MM.1S (cell line): ENCODE measurements around the gene MRPS33.

ENCODE experiments used
- DNase-seq: peaks from one replicate; pipeline ENCODE4 v3.0.0-alpha.2; 2015
- H2AFZ ChIP-seq: fragments of 300-600 bp; sonication (generic); 2 replicates; pipeline ENCODE4 v1.6.0; 2016; ENCODE audit warnings: antibody characterized with exemption, low read length
- H3F3A ChIP-seq: fragments of 300-600 bp; sonication (generic); 2 replicates; pipeline ENCODE4 v1.6.1; 2016; ENCODE audit warnings: mild to moderate bottlenecking, antibody characterized with exemption, low read length, moderate library complexity, mixed read lengths; ENCODE audit not compliant: insufficient read depth
- H3K27ac ChIP-seq: fragments of 300-600 bp; sonication (generic); 2 replicates; pipeline ENCODE4 v1.5.1; 2016; ENCODE audit warnings: mild to moderate bottlenecking, low read length
- H3K27me3 ChIP-seq: fragments of 300-600 bp; sonication (generic); replicated peaks from 2 replicates; pipeline ENCODE4 v1.6.0; 2016; ENCODE audit warnings: low read length; ENCODE audit not compliant: insufficient read depth
- H3K36me3 ChIP-seq: fragments of 300-600 bp; sonication (generic); replicated peaks from 2 replicates; pipeline ENCODE4 v1.6.1; 2016; ENCODE audit warnings: mild to moderate bottlenecking, low read length, mixed read lengths; ENCODE audit not compliant: insufficient read depth
- H3K4me1 ChIP-seq: fragments of 300-600 bp; sonication (generic); 2 replicates; pipeline ENCODE4 v1.6.1; 2016; ENCODE audit warnings: low read length, mixed read lengths
- H3K4me2 ChIP-seq: fragments of 300-600 bp; sonication (generic); 2 replicates; pipeline ENCODE4 v1.6.0; 2016; ENCODE audit warnings: low read depth, low read length
- H3K4me3 ChIP-seq: fragments of 300-600 bp; sonication (generic); 2 replicates; pipeline ENCODE4 v1.5.1; 2016; ENCODE audit warnings: low read length, mixed read lengths
- H3K79me2 ChIP-seq: fragments of 300-600 bp; sonication (generic); 2 replicates; pipeline ENCODE4 v1.6.1; 2016; ENCODE audit warnings: mixed run types, low read length, mixed read lengths
- H3K9ac ChIP-seq: fragments of 300-600 bp; sonication (generic); 2 replicates; pipeline ENCODE4 v1.6.1; 2016; ENCODE audit warnings: low read length, mixed read lengths
- H3K9me2 ChIP-seq: fragments of 300-600 bp; sonication (generic); replicated peaks from 2 replicates; pipeline ENCODE4 v1.6.1; 2016; ENCODE audit warnings: mild to moderate bottlenecking, low read length, mixed read lengths; ENCODE audit not compliant: insufficient read depth
- H3K9me3 ChIP-seq: fragments of 300-600 bp; sonication (generic); replicated peaks from 2 replicates; pipeline ENCODE4 v1.6.1; 2016; ENCODE audit warnings: mild to moderate bottlenecking, low read length, mixed read lengths; ENCODE audit not compliant: insufficient read depth
- H4K20me1 ChIP-seq: fragments of 300-600 bp; sonication (generic); 2 replicates; pipeline ENCODE4 v1.6.1; 2016; ENCODE audit warnings: mild to moderate bottlenecking, low read length, moderate library complexity, mixed read lengths; ENCODE audit not compliant: insufficient read depth
- CTCF ChIP-seq: fragments of 300-600 bp; sonication (generic); IDR thresholded peaks from 2 replicates; pipeline ENCODE4 v1.5.1; 2016; ENCODE audit warnings: antibody characterized with exemption, low read length, mixed read lengths
- EZH2 ChIP-seq: fragments of 300-600 bp; sonication (generic); optimal IDR thresholded peaks from 2 replicates; pipeline ENCODE3; 2017; ENCODE audit warnings: low read depth, mild to moderate bottlenecking, antibody characterized with exemption, low read length, mixed read lengths
- EZH2phosphoT487 ChIP-seq: fragments of 300-600 bp; sonication (generic); IDR thresholded peaks from 2 replicates; pipeline ENCODE4 v1.6.1; 2018; ENCODE audit warnings: antibody characterized with exemption, low read length

The MRPS33 gene

GRCh38 chr7:141013345-141013715 is 1.4 kb downstream of the MRPS33 start:
- no peaks in the 10 kb centered on the region for H3K9me2 ChIP-seq
- H3K4me3 ChIP-seq = peak overlapping the region; percentile 88
- no peaks in the 10 kb centered on the region for H3K27me3 ChIP-seq
- H3K9me3 ChIP-seq = no peaks in the 10 kb centered on the region
- peak; percentile 63 for DNase-seq
- H3K79me2 ChIP-seq = peaks cover 31% of the 10 kb centered on the region
- H3K9ac ChIP-seq = peak overlapping the region; percentile 88
- H3K4me1 ChIP-seq = peaks cover 13% of the 10 kb centered on the region
- no peaks in the 10 kb centered on the region for H4K20me1 ChIP-seq
- TF ChIP-seq CTCF (no peak), EZH2phosphoT487 (no peak), EZH2 (no peak)
- H2AFZ ChIP-seq = no peak overlapping the region
- H3K36me3 ChIP-seq = peaks cover 6% of the 10 kb centered on the region; the same call in 1 of the 2 replicates
- H3F3A ChIP-seq = peaks cover 22% of the 10 kb centered on the region
- peak overlapping the region; percentile 80 for H3K4me2 ChIP-seq
- H3K27ac ChIP-seq = peak overlapping the region; percentile 72; the same call in 1 of the 2 replicates

GRCh38 chr7:141012696-141013344 is 1.9 kb downstream of the MRPS33 start:
- H3K4me3 ChIP-seq = peak overlapping the region; percentile 88; the same call in 1 of the 2 replicates
- peak overlapping the region; percentile 80 for H3K4me2 ChIP-seq
- H2AFZ ChIP-seq = no peak overlapping the region
- no peaks in the 10 kb centered on the region for H3K27me3 ChIP-seq
- peak overlapping the region; percentile 72; the same call in 1 of the 2 replicates for H3K27ac ChIP-seq
- peaks cover 13% of the 10 kb centered on the region for H3K4me1 ChIP-seq
- H3K9me2 ChIP-seq = no peaks in the 10 kb centered on the region
- peaks cover 22% of the 10 kb centered on the region for H3F3A ChIP-seq
- peaks cover 9% of the 10 kb centered on the region; the same call in 1 of the 2 replicates for H3K36me3 ChIP-seq
- no peak for DNase-seq
- TF ChIP-seq EZH2phosphoT487 (no peak), CTCF (no peak), EZH2 (no peak)
- H3K9ac ChIP-seq = peak overlapping the region; percentile 88; the same call in 1 of the 2 replicates
- H4K20me1 ChIP-seq = no peaks in the 10 kb centered on the region
- peaks cover 31% of the 10 kb centered on the region for H3K79me2 ChIP-seq
- H3K9me3 ChIP-seq = no peaks in the 10 kb centered on the region

- H3K27ac ChIP-seq = peak overlapping the region; percentile 72; the same call in 1 of the 2 replicates
- peaks cover 12% of the 10 kb centered on the region; the same call in 1 of the 2 replicates for H3K36me3 ChIP-seq
- H3K4me3 ChIP-seq = no peak overlapping the region
- H3K4me2 ChIP-seq = no peak overlapping the region
- H4K20me1 ChIP-seq = no peaks in the 10 kb centered on the region
- H3K9me3 ChIP-seq = no peaks in the 10 kb centered on the region
- DNase-seq = peak; percentile 84
- no peaks in the 10 kb centered on the region for H3K27me3 ChIP-seq
- peaks cover 13% of the 10 kb centered on the region for H3K4me1 ChIP-seq
- no peak overlapping the region for H2AFZ ChIP-seq
- peaks cover 22% of the 10 kb centered on the region for H3F3A ChIP-seq
- no peaks in the 10 kb centered on the region for H3K9me2 ChIP-seq
- H3K9ac ChIP-seq = no peak overlapping the region
- H3K79me2 ChIP-seq = peaks cover 31% of the 10 kb centered on the region
- TF ChIP-seq CTCF (peak; percentile 73), EZH2 (no peak)
These were observed 2.6 kb downstream of the MRPS33 start for GRCh38 chr7:141012044-141012685.
